ENCODE measurements around the gene SLC26A9.
"Not testable (repeated sequence)": the region's sequence is repeated elsewhere in the genome, so short reads cannot be mapped to it uniquely, and the experiment has no call there.

SLC26A9 gene

GRCh38 chr1:205891481-205891880 lies 51.8 kb downstream of the SLC26A9 start:
- not testable (repeated sequence) for DNase-seq (ENCODE audit: low read depth)

DNA sequence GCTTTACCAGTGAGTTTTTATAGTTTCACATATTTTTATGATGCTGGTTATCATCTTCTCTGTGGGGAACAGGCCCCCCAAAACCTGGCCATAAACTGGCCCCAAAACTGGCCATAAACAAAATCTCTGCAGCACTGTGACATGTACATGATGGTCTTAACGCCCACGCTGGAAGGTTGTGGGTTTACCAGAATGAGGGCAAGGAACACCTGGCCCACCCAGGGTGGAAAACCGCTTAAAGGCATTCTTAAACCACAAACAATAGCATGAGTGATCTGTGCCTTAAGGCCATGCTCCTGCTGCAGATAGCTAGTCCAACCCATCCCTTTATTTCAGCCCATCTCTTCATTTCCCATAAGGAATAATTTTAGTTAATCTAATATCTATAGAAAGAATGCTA lies 52.6 kb downstream of the SLC26A9 start:
- not testable (repeated sequence) for DNase-seq (ENCODE audit: low read depth)

DNA sequence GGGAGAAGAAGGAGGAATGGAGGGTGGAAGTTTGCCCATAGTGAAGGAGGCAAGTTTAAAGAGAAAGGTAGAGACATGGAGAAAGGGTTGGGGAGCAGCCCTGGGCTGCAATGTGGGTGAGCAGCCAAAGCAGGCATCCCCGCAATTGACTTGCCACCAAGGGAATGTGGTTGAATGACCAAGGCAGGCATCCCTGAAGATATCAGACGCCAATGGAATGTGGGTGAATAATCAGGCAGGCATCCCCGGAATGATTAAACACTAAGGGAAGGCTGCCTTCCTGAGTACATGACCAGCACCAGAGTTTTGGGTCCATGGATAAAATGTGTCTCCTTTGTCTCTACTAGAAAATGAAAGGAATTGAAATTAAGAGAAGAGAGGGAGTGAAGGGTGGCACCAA lies 53.5 kb downstream of the SLC26A9 start:
- DNase-seq (ENCODE audit: low read depth) = not testable (repeated sequence)

- DNase-seq (ENCODE audit: low read depth) = not testable (repeated sequence)
Observed at GRCh38 chr1:205889006-205889405, 54.2 kb downstream of the SLC26A9 start.

DNA sequence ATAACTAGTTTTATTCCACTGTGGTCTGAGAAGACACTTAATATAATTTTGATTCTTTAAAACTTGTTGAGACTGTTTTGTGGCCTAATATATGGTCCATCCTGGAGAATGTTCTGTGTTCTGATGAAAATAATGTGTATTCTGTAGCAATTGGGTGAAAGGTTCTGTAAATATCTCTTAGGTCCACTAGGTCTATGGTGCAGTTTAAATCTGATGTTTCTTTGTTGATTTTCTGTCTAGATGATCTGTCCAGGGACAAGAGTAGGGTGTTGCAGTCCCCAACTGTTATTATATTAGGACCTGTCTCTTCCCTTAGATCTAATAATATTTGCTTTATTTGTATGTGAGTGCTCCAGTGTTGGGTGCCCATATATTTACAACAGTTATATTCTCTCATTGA lies 59.5 kb downstream of the SLC26A9 start:
- DNase-seq (ENCODE audit: low read depth) = no peak

DNA sequence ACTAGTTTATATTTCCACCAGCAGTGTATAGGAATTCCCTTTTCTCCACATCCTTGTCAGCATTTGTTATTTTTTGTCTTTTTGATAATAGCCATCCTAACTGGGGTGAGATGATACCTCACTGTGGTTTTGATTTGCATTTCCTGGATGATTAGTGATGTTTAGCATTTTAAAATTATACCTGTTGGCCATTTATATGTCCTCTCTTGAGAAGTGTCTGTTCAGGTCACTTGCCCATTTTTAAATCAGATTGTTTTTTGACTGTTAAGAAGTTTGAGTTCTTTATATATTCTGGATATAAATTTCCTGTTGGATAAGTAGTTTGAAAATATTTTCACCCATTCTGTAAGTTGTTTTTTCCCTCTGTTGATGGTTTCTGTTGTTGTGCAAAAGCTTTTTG lies 62.3 kb downstream of the SLC26A9 start:
- DNase-seq (ENCODE audit: low read depth) = no peak

GRCh38 chr1:205879974-205880373 lies 63.3 kb downstream of the SLC26A9 start:
- DNase-seq (ENCODE audit: low read depth) = no peak

DNA sequence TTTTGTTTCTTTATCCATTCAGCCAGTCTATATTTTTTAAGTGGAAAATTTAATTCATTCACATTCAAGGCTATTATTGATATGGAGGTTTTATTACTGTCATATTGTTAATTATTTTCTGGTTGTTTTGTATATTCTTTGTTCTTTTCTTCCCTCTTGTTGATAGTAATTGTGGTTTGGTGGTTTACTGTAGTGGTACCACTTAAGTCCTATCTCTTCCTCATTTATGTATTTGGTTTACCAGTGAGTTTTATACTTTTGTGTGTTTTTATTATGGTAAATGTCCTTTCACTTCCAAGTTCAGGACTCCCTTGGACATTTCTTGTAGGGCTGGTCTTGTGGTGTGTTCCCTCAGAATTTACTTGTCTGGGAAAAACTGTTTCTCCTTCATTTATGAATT lies 65.2 kb downstream of the SLC26A9 start:
- no peak for DNase-seq (ENCODE audit: low read depth)

GRCh38 chr1:205873148-205873547 lies 70.1 kb downstream of the SLC26A9 start:
- DNase-seq (ENCODE audit: low read depth) = not testable (repeated sequence)

GRCh38 chr1:205870236-205870635 lies 73.0 kb downstream of the SLC26A9 start:
- no peak for DNase-seq (ENCODE audit: low read depth)
